Uterus (tissue), 4 donors: ENCODE data around the gene STX1B. TPM values are rescaled to one million over a fixed set of nuclear protein-coding genes. Genes with fewer than 3 reads are reported as not detected.

Source experiments
- DNase-seq, 2 donors: peaks; one replicate each; pipeline ENCODE4 v3.0.0-alpha.2; 2019 to 2020
- H3K27ac ChIP-seq, 2 donors: fragments of 200-600 bp; sonication (generic); 1 replicate in 1 of 2; 2 replicates in 1 of 2; pipeline ENCODE4 v1.5.1; 2016 to 2018
- H3K27me3 ChIP-seq, 2 donors: fragments of 200-600 bp; sonication (generic); one replicate each; pipeline ENCODE4 v1.5.1; 2018 to 2019; ENCODE audit warnings: control low read depth in 1 of 2
- H3K36me3 ChIP-seq, 2 donors: fragments of 200-600 bp; sonication (generic); one replicate each; pipeline ENCODE4 v1.5.1; 2019; ENCODE audit warnings: control low read depth in 1 of 2
- H3K4me1 ChIP-seq, 2 donors: fragments of 200-600 bp; sonication (generic); one replicate each; pipeline ENCODE4 v1.5.1; 2018 to 2019; ENCODE audit warnings: control low read depth in 1 of 2
- H3K4me3 ChIP-seq, 2 donors: fragments of 200-600 bp; sonication (generic); 1 replicate in 1 of 2; 2 replicates in 1 of 2; pipeline ENCODE4 v1.5.1; 2018 to 2019; ENCODE audit warnings: mild to moderate bottlenecking in 1 of 2
- H3K9me3 ChIP-seq, 2 donors: fragments of 200-600 bp; sonication (generic); one replicate each; pipeline ENCODE4 v1.5.1; 2019; ENCODE audit warnings: control low read depth in 1 of 2
- CTCF ChIP-seq, 4 experiments: fragments of 200-600 bp in 2 of 4; fragments of 450-650 bp in 2 of 4; sonication (generic) in 2 of 4; IDR thresholded peaks; one replicate each; pipeline ENCODE4 v1.5.1; 2016 to 2019; ENCODE audit warnings: antibody characterized with exemption in 4 of 4, mild to moderate bottlenecking in 2 of 4, moderate library complexity in 1 of 4
- POLR2A ChIP-seq, 2 donors: fragments of 450-650 bp; IDR thresholded peaks; one replicate each; pipeline ENCODE4 v1.6.1; 2016; ENCODE audit warnings: antibody characterized with exemption in 2 of 2, mild to moderate bottlenecking in 1 of 2, moderate library complexity in 1 of 2
- intact Hi-C: fragments of 100-400 bp; cut with DNase I; formaldehyde crosslinking; loops from one replicate; pipeline ENCODE4 v1.15.1; 2023; ENCODE audit warnings: low total_unique reads
- total RNA-seq, 4 donors: library from RNA; depleted of rRNA in 3 of 4; stranded (reverse); fragments of >200 nt in 3 of 4; gene quantifications; one replicate each; pipeline versions ENCODE4 v1.1.0 to v1.2.4, GENCODE V29; 2014 to 2023
- donor health status: DM: yes; HTN: yes; CAD: no.

The STX1B gene
- total RNA-seq, 4 donors from 2014 or later: 0.88 to 2.6 (median 2.5) TPM

- TF ChIP-seq CTCF (IDR thresholded peaks at IDR 0.05) (no peak), POLR2A (IDR thresholded peaks at IDR 0.05) (no peak)
- H3K27ac ChIP-seq: peak overlapping the region in 1 of 2 donors; percentile 94
- no peak for DNase-seq
- no peaks in the 10 kb centered on the region for H3K27me3 ChIP-seq
- H3K4me3 ChIP-seq: no peak overlapping the region
- H3K36me3 ChIP-seq: no peaks in the 10 kb centered on the region
- intact Hi-C loops: no loop called here
- no peaks in the 10 kb centered on the region for H3K4me1 ChIP-seq
- H3K9me3 ChIP-seq: no peaks in the 10 kb centered on the region
These were observed 11.3 kb downstream of the STX1B start for GRCh38 chr16:30998852-30999761.

GRCh38 chr16:30997725-30998711 is 12.4 kb downstream of the STX1B start:
- Histone ChIP-seq H3K27me3 (no peaks in the 10 kb centered on the region), H3K4me3 (peak overlapping the region; percentile 43 to 57), H3K27ac (peak overlapping the region; percentile 70 to 94), H3K9me3 (no peaks in the 10 kb centered on the region), H3K36me3 (no peaks in the 10 kb centered on the region), H3K4me1 (no peaks in the 10 kb centered on the region)
- intact Hi-C loops: no loop called here
- DNase-seq: peak; percentile 60 to 67
- no peak for TF ChIP-seq POLR2A (IDR thresholded peaks at IDR 0.05)
- TF ChIP-seq CTCF (IDR thresholded peaks at IDR 0.05): no peak

GRCh38 chr16:30996985-30997724 is 13.3 kb downstream of the STX1B start:
- TF ChIP-seq POLR2A (IDR thresholded peaks at IDR 0.05): peak in 1 of 2 donors; percentile 52
- no peak for TF ChIP-seq CTCF (IDR thresholded peaks at IDR 0.05)
- Histone ChIP-seq H3K4me1 (no peaks in the 10 kb centered on the region), H3K9me3 (no peaks in the 10 kb centered on the region), H3K27me3 (no peaks in the 10 kb centered on the region), H3K4me3 (peak overlapping the region; percentile 43 to 57), H3K27ac (peak overlapping the region; percentile 70 to 94), H3K36me3 (no peaks in the 10 kb centered on the region)
- peak; percentile 89 for DNase-seq
- intact Hi-C loops: no loop called here

- peak overlapping the region; percentile 43 to 57 for H3K4me3 ChIP-seq
- peak; percentile 53 to 66 for DNase-seq
- no peaks in the 10 kb centered on the region for H3K4me1 ChIP-seq
- no peak for TF ChIP-seq CTCF (IDR thresholded peaks at IDR 0.05)
- TF ChIP-seq POLR2A (IDR thresholded peaks at IDR 0.05): no peak
- no peaks in the 10 kb centered on the region for H3K9me3 ChIP-seq
- intact Hi-C loops: no loop called here
- H3K27me3 ChIP-seq: no peaks in the 10 kb centered on the region
- peak overlapping the region; percentile 70 to 94 for H3K27ac ChIP-seq
- no peaks in the 10 kb centered on the region for H3K36me3 ChIP-seq
These were observed 14.0 kb downstream of the STX1B start for GRCh38 chr16:30996324-30996984.
